WTC11 (cell line): ENCODE data around the gene HMX1.

Experiments
- CTCF ChIP-seq: fragments of 200-600 bp; IDR thresholded peaks from 2 replicates; pipeline ENCODE4 v1.8.0; 2022; ENCODE audit warnings: antibody characterized with exemption
- ESRRA ChIP-seq: sonication (generic); formaldehyde crosslinking; IDR thresholded peaks from 2 replicates; pipeline ENCODE4 v1.8.1; 2022; ENCODE audit warnings: mild to moderate bottlenecking, missing genetic modification reagents, borderline replicate concordance
- FOXP4 ChIP-seq: sonication (generic); formaldehyde crosslinking; IDR thresholded peaks from 2 replicates; pipeline ENCODE4 v1.8.0; 2022; ENCODE audit warnings: mild to moderate bottlenecking, missing genetic modification reagents
- SP1 ChIP-seq: sonication (generic); formaldehyde crosslinking; conservative IDR thresholded peaks from 2 replicates; pipeline ENCODE4 v1.8.1; 2022; ENCODE audit warnings: missing genetic modification reagents
- TCF7 ChIP-seq: sonication (generic); formaldehyde crosslinking; IDR thresholded peaks from 2 replicates; pipeline ENCODE4 v1.8.0; 2022; ENCODE audit warnings: mild to moderate bottlenecking, low read depth, missing genetic modification reagents, moderate library complexity
- TEAD1 ChIP-seq: sonication (generic); formaldehyde crosslinking; IDR thresholded peaks from 2 replicates; pipeline ENCODE4 v1.8.0; 2022; ENCODE audit warnings: mild to moderate bottlenecking, missing genetic modification reagents
- TF ChIP-seq, protein P1 (sequence below): sonication (generic); formaldehyde crosslinking; IDR thresholded peaks from 2 replicates; pipeline ENCODE4 v1.8.0; 2022; ENCODE audit warnings: mild to moderate bottlenecking, missing genetic modification reagents
- TF ChIP-seq, protein P2 (sequence below): sonication (generic); formaldehyde crosslinking; IDR thresholded peaks from 2 replicates; pipeline ENCODE4 v1.8.0; 2022; ENCODE audit warnings: mild to moderate bottlenecking, missing genetic modification reagents
- TF ChIP-seq, protein P3 (sequence below): sonication (generic); formaldehyde crosslinking; IDR thresholded peaks from 2 replicates; pipeline ENCODE4 v1.8.1; 2023; ENCODE audit warnings: mild to moderate bottlenecking, missing genetic modification reagents, borderline replicate concordance

DNA sequence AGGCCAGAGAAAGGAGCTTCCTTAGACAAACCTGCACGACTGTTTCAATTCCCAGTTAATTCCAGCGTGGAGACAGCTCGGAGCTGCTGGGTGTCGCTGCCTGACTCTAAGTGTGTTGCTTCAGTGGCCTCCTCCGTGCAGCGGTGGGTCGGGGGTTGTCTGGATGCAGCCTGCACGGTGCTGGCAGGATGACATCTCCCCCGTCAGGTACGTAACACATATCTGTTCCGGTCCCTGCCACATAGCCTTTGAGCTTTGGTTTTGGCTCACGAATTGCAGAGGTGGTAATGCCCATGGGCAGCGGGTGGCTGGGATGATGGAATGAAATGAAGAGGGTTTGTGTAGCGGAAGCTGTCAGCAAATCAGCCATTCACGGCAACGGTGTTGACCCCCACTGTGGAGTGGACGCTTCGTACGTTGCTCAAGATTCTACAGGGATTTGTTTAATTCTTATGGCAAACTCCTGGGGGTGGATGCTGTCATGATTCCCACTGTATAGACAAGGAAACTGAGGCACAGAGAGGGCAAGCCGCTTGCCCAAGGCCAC is 33.7 kb upstream of the HMX1 start:
- TF ChIP-seq FOXP4 (no peak), TCF7 (CRISPR knock-in tag) (no peak), CTCF (no peak), ESRRA (CRISPR knock-in tag) (no peak), SP1 (CRISPR knock-in tag) (no peak), TEAD1 (CRISPR knock-in tag) (no peak)
- TF ChIP-seq, protein P1, sequence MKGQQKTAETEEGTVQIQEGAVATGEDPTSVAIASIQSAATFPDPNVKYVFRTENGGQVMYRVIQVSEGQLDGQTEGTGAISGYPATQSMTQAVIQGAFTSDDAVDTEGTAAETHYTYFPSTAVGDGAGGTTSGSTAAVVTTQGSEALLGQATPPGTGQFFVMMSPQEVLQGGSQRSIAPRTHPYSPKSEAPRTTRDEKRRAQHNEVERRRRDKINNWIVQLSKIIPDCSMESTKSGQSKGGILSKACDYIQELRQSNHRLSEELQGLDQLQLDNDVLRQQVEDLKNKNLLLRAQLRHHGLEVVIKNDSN (CRISPR knock-in tag): no peak
- TF ChIP-seq, protein P2, sequence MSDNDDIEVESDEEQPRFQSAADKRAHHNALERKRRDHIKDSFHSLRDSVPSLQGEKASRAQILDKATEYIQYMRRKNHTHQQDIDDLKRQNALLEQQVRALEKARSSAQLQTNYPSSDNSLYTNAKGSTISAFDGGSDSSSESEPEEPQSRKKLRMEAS (CRISPR knock-in tag): no peak
- TF ChIP-seq, protein P3, sequence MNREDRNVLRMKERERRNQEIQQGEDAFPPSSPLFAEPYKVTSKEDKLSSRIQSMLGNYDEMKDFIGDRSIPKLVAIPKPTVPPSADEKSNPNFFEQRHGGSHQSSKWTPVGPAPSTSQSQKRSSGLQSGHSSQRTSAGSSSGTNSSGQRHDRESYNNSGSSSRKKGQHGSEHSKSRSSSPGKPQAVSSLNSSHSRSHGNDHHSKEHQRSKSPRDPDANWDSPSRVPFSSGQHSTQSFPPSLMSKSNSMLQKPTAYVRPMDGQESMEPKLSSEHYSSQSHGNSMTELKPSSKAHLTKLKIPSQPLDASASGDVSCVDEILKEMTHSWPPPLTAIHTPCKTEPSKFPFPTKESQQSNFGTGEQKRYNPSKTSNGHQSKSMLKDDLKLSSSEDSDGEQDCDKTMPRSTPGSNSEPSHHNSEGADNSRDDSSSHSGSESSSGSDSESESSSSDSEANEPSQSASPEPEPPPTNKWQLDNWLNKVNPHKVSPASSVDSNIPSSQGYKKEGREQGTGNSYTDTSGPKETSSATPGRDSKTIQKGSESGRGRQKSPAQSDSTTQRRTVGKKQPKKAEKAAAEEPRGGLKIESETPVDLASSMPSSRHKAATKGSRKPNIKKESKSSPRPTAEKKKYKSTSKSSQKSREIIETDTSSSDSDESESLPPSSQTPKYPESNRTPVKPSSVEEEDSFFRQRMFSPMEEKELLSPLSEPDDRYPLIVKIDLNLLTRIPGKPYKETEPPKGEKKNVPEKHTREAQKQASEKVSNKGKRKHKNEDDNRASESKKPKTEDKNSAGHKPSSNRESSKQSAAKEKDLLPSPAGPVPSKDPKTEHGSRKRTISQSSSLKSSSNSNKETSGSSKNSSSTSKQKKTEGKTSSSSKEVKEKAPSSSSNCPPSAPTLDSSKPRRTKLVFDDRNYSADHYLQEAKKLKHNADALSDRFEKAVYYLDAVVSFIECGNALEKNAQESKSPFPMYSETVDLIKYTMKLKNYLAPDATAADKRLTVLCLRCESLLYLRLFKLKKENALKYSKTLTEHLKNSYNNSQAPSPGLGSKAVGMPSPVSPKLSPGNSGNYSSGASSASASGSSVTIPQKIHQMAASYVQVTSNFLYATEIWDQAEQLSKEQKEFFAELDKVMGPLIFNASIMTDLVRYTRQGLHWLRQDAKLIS: no peak
